NCI-H1105 (cell line): ENCODE results near the gene FRMD1.
"Not testable (repeated sequence)": the region's sequence is repeated elsewhere in the genome, so short reads cannot be mapped to it uniquely, and the experiment has no call there.

Experiments
- DNase-seq: peaks from one replicate; lab custom pipeline; 2025; lab: John Stamatoyannopoulos, UW

Gene FRMD1

DNA sequence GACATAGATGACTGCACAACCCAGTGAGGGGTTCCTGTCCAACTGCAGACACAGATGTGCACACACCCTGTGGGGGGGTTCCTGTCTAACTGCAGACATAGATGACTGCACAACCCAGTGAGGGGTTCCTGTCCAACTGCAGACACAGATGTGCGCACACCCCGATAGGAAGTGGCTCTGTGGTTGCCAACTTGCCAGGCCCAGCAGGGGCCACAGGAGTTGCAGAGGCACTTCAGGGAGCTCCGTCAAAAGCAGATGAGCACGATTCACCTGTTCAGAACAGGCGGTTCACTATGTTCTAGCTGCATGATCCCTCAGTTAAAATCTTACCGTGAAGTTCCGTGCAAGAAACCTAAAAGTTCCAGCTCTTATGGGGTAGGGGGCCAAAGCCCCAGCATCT, 1.6 kb downstream of the FRMD1 start:
- not testable (repeated sequence) for DNase-seq

DNA sequence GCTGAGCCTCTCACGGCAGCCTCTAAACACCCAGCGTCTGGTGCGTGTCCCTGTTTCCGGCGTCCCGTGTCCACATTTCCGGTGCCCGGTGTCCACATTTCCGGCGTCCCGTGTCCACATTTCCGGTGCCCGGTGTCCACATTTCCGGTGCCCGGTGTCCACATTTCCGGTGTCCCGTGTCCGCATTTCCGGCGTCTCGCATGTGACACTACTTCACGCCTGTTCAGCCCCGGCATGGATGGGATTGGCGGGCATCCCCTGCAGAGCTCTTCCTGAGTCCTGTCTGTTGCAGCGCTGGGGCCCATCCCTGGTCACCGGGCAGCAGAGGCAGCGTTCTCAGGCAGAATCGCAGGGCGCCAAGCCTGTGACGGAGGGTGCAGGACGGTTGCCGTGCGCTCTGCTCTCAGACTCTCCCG, 3.2 kb downstream of the FRMD1 start:
- DNase-seq: no peak

GRCh38 chr6:168075216-168075615, 3.8 kb downstream of the FRMD1 start:
- no peak for DNase-seq

DNA sequence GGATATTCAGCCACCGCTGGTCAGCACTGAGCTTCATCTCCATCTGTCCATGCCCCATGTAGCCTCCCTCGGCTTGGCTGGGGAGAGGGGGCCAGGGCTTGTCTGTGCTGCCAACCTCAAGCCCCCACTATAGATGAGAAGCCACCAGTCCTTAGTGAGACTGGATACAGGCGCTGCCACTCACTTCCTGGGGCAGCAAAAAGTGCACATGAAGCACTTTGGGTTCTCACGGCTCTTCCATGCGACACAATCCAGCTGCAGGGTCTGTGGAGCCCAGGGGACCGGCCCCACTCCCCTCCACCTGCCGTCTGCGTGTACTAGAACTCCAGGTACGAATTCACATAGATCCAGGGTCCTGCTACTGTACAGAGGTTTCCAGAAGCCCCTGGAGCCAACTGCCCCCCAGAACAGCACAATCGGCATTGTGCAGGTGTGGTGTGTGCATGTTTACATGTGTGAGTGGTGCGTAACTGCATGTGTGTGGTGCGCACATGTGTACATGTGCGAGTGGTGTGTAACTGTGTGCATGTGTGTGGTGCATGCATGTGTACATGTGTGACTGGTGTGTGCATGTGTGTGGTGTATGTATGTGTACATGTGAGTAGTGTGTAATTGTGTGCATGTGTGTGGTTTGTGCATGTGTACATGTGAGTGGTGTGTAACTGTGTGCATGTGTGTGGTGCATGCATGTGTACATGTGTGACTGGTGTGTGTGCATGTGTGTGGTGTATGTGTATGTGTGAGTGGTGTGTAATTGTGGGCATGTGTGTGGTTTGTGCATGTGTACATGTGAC, 4.9 kb downstream of the FRMD1 start:
- no peak for DNase-seq

DNA sequence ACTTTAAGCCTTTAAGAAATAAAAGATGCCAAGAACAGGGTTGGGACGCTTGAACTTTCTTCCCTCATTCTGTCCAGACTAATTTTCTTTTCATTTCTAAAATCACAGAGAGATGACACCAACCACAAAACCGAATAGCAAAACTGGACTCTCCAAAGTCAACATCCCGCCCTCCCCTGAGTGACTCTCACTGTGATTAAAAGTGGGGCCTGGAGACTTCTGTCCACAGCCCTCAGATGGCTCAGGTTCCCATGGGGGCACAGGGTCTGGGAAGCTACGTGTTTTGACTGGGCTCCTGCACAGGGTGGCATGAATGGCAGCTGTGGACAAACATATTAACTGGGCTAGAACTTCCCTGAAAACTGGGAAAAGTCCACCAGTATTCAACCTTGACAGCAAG, 6.3 kb downstream of the FRMD1 start:
- DNase-seq: no peak

GRCh38 chr6:168072261-168072660, 6.8 kb downstream of the FRMD1 start:
- DNase-seq: no peak

DNA sequence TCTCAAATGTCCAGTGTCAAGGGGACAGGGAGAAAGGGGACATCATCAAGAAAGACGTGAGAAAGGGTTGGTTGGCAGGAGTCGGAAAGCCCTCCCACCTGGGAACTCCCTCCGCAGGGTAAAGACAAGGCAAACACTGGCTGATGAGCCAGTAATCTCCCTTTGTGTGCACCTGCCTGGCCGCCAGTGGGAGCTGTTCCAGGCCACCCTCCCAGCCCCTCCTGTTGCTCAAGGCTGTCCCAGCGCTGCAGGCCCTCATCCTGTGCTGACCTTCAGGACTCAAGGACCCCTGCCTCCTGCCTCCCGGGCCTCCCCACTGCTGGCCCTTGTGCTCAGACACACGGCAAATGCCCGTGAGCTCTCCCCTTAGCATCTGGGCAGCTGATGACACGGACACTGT, 7.4 kb downstream of the FRMD1 start:
- DNase-seq: no peak

DNA sequence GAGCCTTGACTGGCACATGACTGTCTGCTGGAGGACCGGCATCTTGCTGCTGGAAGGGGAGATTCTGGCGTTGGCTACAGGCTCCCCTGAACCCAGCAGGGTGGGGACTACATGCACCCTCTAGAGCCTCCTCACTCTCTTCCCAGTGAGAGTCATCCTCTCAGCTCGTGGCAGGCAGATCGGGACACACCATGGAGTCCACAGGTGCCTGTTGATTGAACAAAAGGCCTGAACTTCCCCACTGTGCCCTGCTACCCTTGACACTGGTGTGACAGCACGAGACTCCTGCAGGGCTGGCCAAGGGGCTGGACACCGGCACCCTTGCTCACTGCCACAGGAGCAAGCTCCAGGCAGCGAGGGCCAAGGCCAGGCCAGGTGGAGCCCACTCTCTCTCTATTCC, 8.2 kb downstream of the FRMD1 start:
- no peak for DNase-seq

- no peak for DNase-seq
Observed at GRCh38 chr6:168067081-168067759, 11.8 kb downstream of the FRMD1 start.

DNA sequence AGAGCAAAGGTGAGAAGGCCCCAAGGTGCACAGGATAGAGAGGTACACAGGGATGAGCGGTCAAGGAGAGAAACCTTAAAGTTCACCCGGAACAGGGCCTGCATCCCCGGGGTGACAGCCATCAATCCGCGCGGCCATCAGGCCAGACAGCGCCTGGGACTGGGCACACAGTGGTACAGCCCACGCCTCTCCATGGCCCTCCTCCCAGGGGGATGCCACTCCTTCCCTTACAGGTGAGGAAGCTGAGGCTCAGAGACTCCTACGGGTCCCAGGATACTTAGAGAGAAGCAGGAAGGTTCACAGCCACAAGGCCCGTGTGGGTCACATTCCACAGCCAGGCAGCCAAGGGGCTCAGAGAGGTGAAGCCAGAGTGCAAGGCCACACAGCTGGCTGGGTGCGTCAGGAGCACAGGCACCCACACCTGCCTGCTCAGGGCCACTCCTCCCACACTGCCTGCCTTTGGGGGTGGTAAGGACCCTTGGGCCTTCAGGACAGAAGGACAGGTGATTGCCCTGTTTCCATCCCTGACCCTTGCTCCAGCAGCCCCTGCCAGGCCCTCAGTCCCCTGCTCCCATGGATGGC, 14.7 kb downstream of the FRMD1 start:
- DNase-seq: no peak

DNA sequence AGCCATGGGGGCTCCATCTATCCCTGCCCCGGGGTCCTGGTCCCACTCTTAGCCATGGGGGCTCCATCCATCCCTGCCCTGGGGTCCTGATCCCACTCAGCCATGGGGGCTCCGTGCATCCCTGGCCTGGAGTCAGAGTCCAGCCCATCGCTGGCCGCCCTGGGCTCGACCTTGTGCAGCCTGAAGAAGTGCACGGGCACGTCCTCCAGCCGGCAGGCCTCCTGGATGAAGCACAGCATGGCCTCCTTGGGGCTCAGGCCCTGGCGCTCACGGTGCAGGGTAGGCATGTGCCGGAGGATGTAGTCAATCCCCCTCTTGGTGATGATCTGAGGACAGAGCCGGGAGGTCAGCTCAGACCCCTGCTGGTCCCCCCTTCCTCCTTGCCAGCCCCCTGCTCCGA, 15.6 kb downstream of the FRMD1 start:
- no peak for DNase-seq

GRCh38 chr6:168062346-168063289, 16.4 kb downstream of the FRMD1 start:
- no peak for DNase-seq

- DNase-seq: peak; percentile 94
Observed at GRCh38 chr6:168061269-168062210, 17.5 kb downstream of the FRMD1 start.

GRCh38 chr6:168060521-168060931, 18.5 kb downstream of the FRMD1 start:
- DNase-seq: no peak

- no peak for DNase-seq
Observed at GRCh38 chr6:168058691-168059551, 20.1 kb downstream of the FRMD1 start.

DNA sequence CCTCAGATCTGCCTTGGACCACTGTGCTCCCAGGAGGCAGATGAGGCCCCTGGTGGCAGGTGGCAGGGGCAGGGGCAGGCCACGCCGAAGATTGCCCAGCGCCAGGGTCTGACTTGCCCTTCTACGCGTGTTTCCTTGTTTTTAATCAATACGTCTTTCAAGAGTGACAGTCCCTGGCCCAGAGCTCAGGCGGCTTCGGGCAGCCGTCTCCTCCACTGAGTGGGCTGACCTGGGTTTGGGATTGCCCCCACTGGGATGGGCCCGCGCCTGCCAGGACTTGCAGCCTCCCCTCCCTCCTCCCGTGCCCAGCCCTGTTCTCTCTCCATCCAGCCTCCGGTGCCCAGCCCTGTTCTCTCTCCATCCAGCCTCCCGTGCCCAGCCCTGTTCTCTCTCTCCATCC, 21.2 kb downstream of the FRMD1 start:
- no peak for DNase-seq

GRCh38 chr6:168056892-168057527, 22.0 kb downstream of the FRMD1 start:
- no peak for DNase-seq

- no peak for DNase-seq
Observed at GRCh38 chr6:168055696-168056489, 23.1 kb downstream of the FRMD1 start.
